NT2/D1 (cell line): ENCODE results near the gene NMNAT1.
"Not testable (repeated sequence)": the region's sequence is repeated elsewhere in the genome, so short reads cannot be mapped to it uniquely, and the experiment has no call there.

Experiments used
- DNase-seq: peaks from one replicate; pipeline ENCODE4 v3.0.0-alpha.2; 2011; ENCODE audit warnings: low read depth, low spot score
- H3K27me3 ChIP-seq: 2 replicates; pipeline ENCODE4 v1.6.0; 2011; ENCODE audit warnings: mild to moderate bottlenecking; ENCODE audit not compliant: insufficient read length, insufficient read depth
- H3K36me3 ChIP-seq: 2 replicates; pipeline ENCODE4 v1.6.1; 2011; ENCODE audit warnings: mild to moderate bottlenecking, low read length, mixed read lengths; ENCODE audit not compliant: insufficient read depth, insufficient read length
- H3K4me1 ChIP-seq: 2 replicates; pipeline ENCODE4 v1.5.1; 2011; ENCODE audit not compliant: insufficient read depth, insufficient read length
- H3K4me3 ChIP-seq: 2 replicates; pipeline ENCODE4 v1.5.1; 2011; ENCODE audit warnings: low read depth; ENCODE audit not compliant: insufficient read length
- H3K9ac ChIP-seq: 2 replicates; pipeline ENCODE4 v1.6.0; 2011; ENCODE audit warnings: low read depth; ENCODE audit not compliant: insufficient read length
- H3K9me3 ChIP-seq: 2 replicates; pipeline ENCODE4 v1.5.1; 2011; ENCODE audit warnings: mild to moderate bottlenecking, low read length; ENCODE audit not compliant: insufficient read depth
- SUZ12 ChIP-seq: IDR thresholded peaks from 2 replicates; pipeline ENCODE4 v1.6.1; 2011; ENCODE audit not compliant: insufficient read length, insufficient read depth; ENCODE audit errors: extremely low read depth
- YY1 ChIP-seq: IDR thresholded peaks from 2 replicates; pipeline ENCODE4 v1.6.1; 2011; ENCODE audit not compliant: insufficient read length, insufficient read depth
- ZNF274 ChIP-seq: IDR thresholded peaks from 2 replicates; pipeline ENCODE4 v1.6.1; 2011; ENCODE audit warnings: mild to moderate bottlenecking, low read depth, low read length

NMNAT1 gene

DNA sequence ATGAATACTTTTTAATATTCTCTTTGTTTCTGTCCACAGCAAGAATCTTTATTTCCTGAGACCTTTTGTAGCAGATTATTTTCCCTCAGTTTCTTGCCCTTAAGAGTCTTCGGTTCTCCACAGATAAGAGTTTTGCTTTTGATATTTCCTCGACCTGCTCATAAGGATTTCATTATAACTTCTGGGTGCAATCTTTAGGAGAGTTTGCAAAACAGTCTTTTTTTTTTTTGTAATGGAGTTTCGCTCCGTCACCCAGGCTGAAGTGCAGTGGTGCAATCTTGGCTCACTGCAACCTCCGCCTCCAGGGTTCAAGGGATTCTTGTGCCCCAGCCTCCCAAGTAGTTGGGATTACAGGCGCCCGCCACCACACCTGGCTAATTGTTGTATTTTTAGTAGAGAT, 79.4 kb downstream of the NMNAT1 start:
- H3K9me3 ChIP-seq = peaks cover 7% of the 10 kb centered on the region; the same call in 1 of the 2 replicates
- no peaks in the 10 kb centered on the region for H3K4me1 ChIP-seq
- H3K9ac ChIP-seq = no peak overlapping the region
- DNase-seq = no peak
- TF ChIP-seq SUZ12 (no peak), ZNF274 (no peak), YY1 (no peak)
- H3K4me3 ChIP-seq = no peak overlapping the region
- H3K36me3 ChIP-seq = no peaks in the 10 kb centered on the region
- no peaks in the 10 kb centered on the region for H3K27me3 ChIP-seq

GRCh38 chr1:10025354-10025753, 82.1 kb downstream of the NMNAT1 start:
- no peak overlapping the region for H3K4me3 ChIP-seq
- no peak overlapping the region for H3K9ac ChIP-seq
- no peaks in the 10 kb centered on the region for H3K36me3 ChIP-seq
- no peaks in the 10 kb centered on the region for H3K9me3 ChIP-seq
- no peak for DNase-seq
- TF ChIP-seq ZNF274 (no peak), SUZ12 (no peak), YY1 (no peak)
- H3K27me3 ChIP-seq = no peaks in the 10 kb centered on the region
- no peaks in the 10 kb centered on the region for H3K4me1 ChIP-seq

- H3K9ac ChIP-seq = no peak overlapping the region
- no peak for TF ChIP-seq ZNF274
- TF ChIP-seq SUZ12 = no peak
- TF ChIP-seq YY1 = no peak
- no peaks in the 10 kb centered on the region for H3K9me3 ChIP-seq
- H3K36me3 ChIP-seq = no peaks in the 10 kb centered on the region
- no peak overlapping the region for H3K4me3 ChIP-seq
- no peaks in the 10 kb centered on the region for H3K27me3 ChIP-seq
- no peak for DNase-seq
- no peaks in the 10 kb centered on the region for H3K4me1 ChIP-seq
Measured at GRCh38 chr1:10027027-10027426, 83.8 kb downstream of the NMNAT1 start.

DNA sequence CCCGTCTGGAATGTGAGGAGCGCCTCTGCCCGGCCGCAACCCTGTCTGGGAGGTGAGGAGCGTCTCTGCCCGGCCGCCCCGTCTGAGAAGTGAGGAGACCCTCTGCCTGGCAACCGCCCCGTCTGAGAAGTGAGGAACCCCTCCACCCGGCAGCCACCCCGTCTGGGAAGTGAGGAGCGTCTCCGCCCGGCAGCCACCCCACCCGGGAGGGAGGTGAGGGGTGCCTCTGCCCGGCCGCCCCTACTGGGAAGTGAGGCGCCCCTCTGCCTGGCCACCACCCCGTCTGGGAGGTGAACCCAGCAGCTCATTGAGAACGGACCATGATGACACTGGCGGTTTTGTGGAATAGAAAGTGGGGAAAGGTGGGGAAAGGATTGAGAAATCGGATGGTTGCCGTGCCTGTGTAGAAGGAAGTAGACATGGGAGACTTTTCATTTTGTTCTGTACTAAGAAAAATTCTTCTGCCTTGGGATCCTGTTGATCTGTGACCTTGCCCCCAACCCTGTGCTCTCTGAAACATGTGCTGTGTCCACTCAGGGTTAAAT, 85.8 kb downstream of the NMNAT1 start:
- not testable (repeated sequence) for H3K9ac ChIP-seq, H3K27me3 ChIP-seq, H3K9me3 ChIP-seq, DNase-seq, H3K36me3 ChIP-seq, H3K4me1 ChIP-seq, H3K4me3 ChIP-seq

DNA sequence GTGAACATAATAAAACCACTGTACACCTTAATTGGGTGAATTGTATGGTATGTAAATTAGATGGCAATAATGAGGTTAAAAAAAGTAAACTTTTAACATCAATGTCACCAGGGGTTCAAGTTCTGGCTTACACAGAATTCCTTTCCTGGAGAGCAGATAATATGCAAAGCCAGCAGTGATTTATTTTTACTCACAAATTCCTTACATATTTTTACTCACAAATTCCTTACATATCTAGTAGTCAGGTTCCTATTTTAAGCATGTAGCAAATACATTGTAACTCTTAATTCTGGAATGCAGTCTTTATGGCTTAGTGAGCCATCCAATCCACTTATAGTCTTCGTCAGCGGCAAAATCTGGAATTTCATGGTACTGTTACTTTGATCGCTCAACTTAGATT, 88.2 kb downstream of the NMNAT1 start:
- H3K4me3 ChIP-seq = no peak overlapping the region
- H3K9ac ChIP-seq = no peak overlapping the region
- no peak for DNase-seq
- no peaks in the 10 kb centered on the region for H3K4me1 ChIP-seq
- TF ChIP-seq YY1 = no peak
- TF ChIP-seq ZNF274 = no peak
- peaks cover 4% of the 10 kb centered on the region for H3K36me3 ChIP-seq
- no peaks in the 10 kb centered on the region for H3K9me3 ChIP-seq
- H3K27me3 ChIP-seq = no peaks in the 10 kb centered on the region

- H3K4me1 ChIP-seq = no peaks in the 10 kb centered on the region
- H3K4me3 ChIP-seq = peak within 1 kb of the TSS; percentile 94
- H3K9me3 ChIP-seq = no peaks in the 10 kb centered on the region
- peak within 1 kb of the TSS; percentile 97 for H3K9ac ChIP-seq
- no peaks in the 10 kb centered on the region for H3K27me3 ChIP-seq
- peak; percentile 96 for DNase-seq
- TF ChIP-seq SUZ12 (no peak), ZNF274 (no peak), YY1 (peak; percentile 64)
- peaks cover 15% of the 10 kb centered on the region for H3K36me3 ChIP-seq
Measured at GRCh38 chr1:10032590-10033358, 89.5 kb downstream of the NMNAT1 start, which contains the start of gene UBE4B. TSS of gene UBE4B (plus strand) at chr1:10032958. CDS start at chr1:10033671, 713 bp downstream.

DNA sequence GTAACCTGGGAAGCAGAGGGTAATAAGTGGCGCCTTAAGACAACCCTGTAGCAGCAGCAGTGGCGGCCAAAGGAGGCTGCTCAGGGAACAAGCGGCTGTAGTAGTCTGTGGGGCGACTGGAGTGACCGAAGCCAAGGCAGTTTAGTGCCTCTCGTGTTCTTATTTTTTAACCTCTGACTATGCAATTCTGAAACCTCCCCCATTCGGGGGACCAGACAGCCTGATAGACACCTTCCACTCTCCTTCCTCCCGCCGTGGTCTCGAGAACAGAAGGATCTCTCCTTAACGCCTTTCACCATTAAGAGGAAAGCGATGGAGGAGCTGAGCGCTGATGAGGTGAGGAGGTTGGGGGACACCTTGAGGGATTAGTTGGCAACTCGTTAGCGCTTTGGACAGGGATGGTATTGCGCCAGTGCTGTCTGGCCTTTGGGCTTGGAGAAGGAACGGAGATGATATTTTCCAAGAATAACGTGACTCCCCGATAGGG, 90.1 kb downstream of the NMNAT1 start:
- Histone ChIP-seq H3K27me3 (no peaks in the 10 kb centered on the region), H3K4me1 (no peaks in the 10 kb centered on the region), H3K9ac (peak overlapping the region; percentile 97), H3K36me3 (peaks cover 20% of the 10 kb centered on the region), H3K9me3 (no peaks in the 10 kb centered on the region), H3K4me3 (peak overlapping the region; percentile 94)
- no peak for TF ChIP-seq SUZ12
- no peak for TF ChIP-seq ZNF274
- no peak for TF ChIP-seq YY1
- peak; percentile 30 for DNase-seq
